HepG2 (cell line): ENCODE results near the gene ICAM5. TPM values are rescaled to one million over a fixed set of nuclear protein-coding genes. Genes with fewer than 3 reads are reported as not detected.
A peak's percentile ranks its signal among the peaks of the same experiment; 100 is the strongest.

Experiments
- ATAC-seq: fragments of 200-7000 bp; cut with Tn5 transposase; 3 replicates; pipeline ENCODE4 v1.9.1; 2020; ENCODE audit warnings: mild to moderate bottlenecking, moderate library complexity
- BruUV-seq: library from RNA; stranded (reverse); fragments of 400-500 nt; replicated peaks from 2 replicates; lab custom pipeline; 2021; lab: Mats Ljungman, UMichigan
- CTCF ChIA-PET: fragments of 300-600 bp; formaldehyde crosslinking; extraction: SDS; loops from one replicate; lab custom pipeline; 2021; ENCODE audit warnings: low total read pairs, inconsistent platforms, low intra/inter-chr PET ratio; lab: Yijun Ruan, JAX
- POLR2A ChIA-PET: fragments of 350-600 bp; sonication (Branson Sonifier 250); formaldehyde crosslinking; loops from one replicate; lab custom pipeline; 2020; ENCODE audit warnings: antibody characterized with exemption, inconsistent platforms; lab: Yijun Ruan, JAX
- DNase-seq: peaks from one replicate; pipeline ENCODE4 v3.0.0-alpha.2; 2015; ENCODE audit warnings: low spot score
- FAIRE-seq: peaks from 3 replicates; lab custom pipeline; 2011; peaks lifted over from hg19 to GRCh38; lab: Jason Lieb, UNC
- H2AFZ ChIP-seq: one replicate; pipeline ENCODE4 v1.6.1; 2011; ENCODE audit warnings: low read length, inconsistent platforms
- H3K27ac ChIP-seq: fragments of 300-600 bp; 3 replicates; pipeline ENCODE4 v1.8.0; 2011; ENCODE audit warnings: mixed run types, mild to moderate bottlenecking, mixed read lengths, low read length, inconsistent platforms; ENCODE audit not compliant: insufficient read depth; ENCODE audit errors: extremely low read length
- H3K27me3 ChIP-seq, 2 experiments: fragments of 200-600 bp in 1 of 2; 2 replicates in 1 of 2; 3 replicates in 1 of 2; pipeline versions ENCODE4 v1.6.0 to v1.8.0; 2011; ENCODE audit warnings: low read length in 2 of 2, mild to moderate bottlenecking in 2 of 2, moderate library complexity in 2 of 2, inconsistent platforms in 1 of 2; ENCODE audit not compliant: insufficient read depth in 2 of 2, control insufficient read depth in 1 of 2
- H3K36me3 ChIP-seq, 2 experiments: fragments of 200-600 bp in 1 of 2; replicated peaks in 1 of 2; 2 replicates in 1 of 2; 3 replicates in 1 of 2; pipeline versions ENCODE4 v1.5.1 to v1.8.0; 2011; ENCODE audit warnings: low read length in 2 of 2, inconsistent platforms in 1 of 2; ENCODE audit not compliant: insufficient read depth in 2 of 2, control insufficient read depth in 1 of 2
- H3K4me1 ChIP-seq: 2 replicates; pipeline ENCODE4 v1.5.1; 2012; ENCODE audit warnings: low read length, inconsistent platforms; ENCODE audit not compliant: insufficient read depth
- H3K4me2 ChIP-seq: 2 replicates; pipeline ENCODE4 v1.6.0; 2011; ENCODE audit warnings: low read depth, low read length, inconsistent platforms
- H3K4me3 ChIP-seq, 3 experiments: fragments of 200-600 bp in 1 of 3; sonication (generic), shearing (Covaris generic) in 1 of 3; replicated peaks in 1 of 3; 2 replicates each; pipeline ENCODE4 v1.5.1; 2011 to 2016; ENCODE audit warnings: low read length in 3 of 3, inconsistent platforms in 2 of 3, low read depth in 2 of 3, mild to moderate bottlenecking in 2 of 3, control low read depth in 1 of 3, mixed read lengths in 1 of 3; ENCODE audit not compliant: insufficient read depth in 1 of 3
- H3K79me2 ChIP-seq: one replicate; pipeline ENCODE4 v1.6.1; 2011; ENCODE audit warnings: low read length, inconsistent platforms; ENCODE audit not compliant: insufficient read depth
- H3K9ac ChIP-seq: 2 replicates; pipeline ENCODE4 v1.6.0; 2011; ENCODE audit warnings: mild to moderate bottlenecking, low read depth, low read length, inconsistent platforms; ENCODE audit not compliant: insufficient read depth
- H3K9me3 ChIP-seq: 2 replicates; pipeline ENCODE4 v1.5.1; 2012; ENCODE audit warnings: mild to moderate bottlenecking, low read length
- H4K20me1 ChIP-seq: 2 replicates; pipeline ENCODE4 v1.6.0; 2011; ENCODE audit warnings: inconsistent platforms, mild to moderate bottlenecking, low read length, moderate library complexity; ENCODE audit not compliant: insufficient read depth
- FOXK1 ChIP-seq: sonication (generic); formaldehyde crosslinking; IDR thresholded peaks from 2 replicates; pipeline ENCODE4 v1.4.0; 2020; ENCODE audit warnings: low read depth, missing genetic modification reagents, borderline replicate concordance
- PAWR ChIP-seq: sonication (generic); formaldehyde crosslinking; IDR thresholded peaks from 2 replicates; pipeline ENCODE4 v1.4.0; 2020; ENCODE audit warnings: missing genetic modification reagents, mild to moderate bottlenecking, borderline replicate concordance
- POGK ChIP-seq: sonication (generic); formaldehyde crosslinking; conservative IDR thresholded peaks from 2 replicates; pipeline ENCODE4 v1.8.0; 2022; ENCODE audit warnings: mild to moderate bottlenecking, moderate library complexity, missing genetic modification reagents
- ZNF121 ChIP-seq: sonication (generic); formaldehyde crosslinking; IDR thresholded peaks from 2 replicates; pipeline ENCODE4 v1.5.0; 2020; ENCODE audit warnings: mild to moderate bottlenecking, missing genetic modification reagents
- WGBS: methylation state at CpG from one replicate; pipeline ENCODE4 v1.1.6; 2017; ENCODE audit warnings: low lambda C conversion rate; 5-methylcytosine and 5-hydroxymethylcytosine counted together
- in situ Hi-C: cut with HindIII; loops from 2 replicates; pipeline ENCODE4 v1.10.0; 2017; ENCODE audit warnings: low pct_unique_long_range_greater_than_20kb; ENCODE audit not compliant: extremely low pct_ligation_motif_present
- intact Hi-C: fragments of 100-400 bp; cut with micrococcal nuclease; formaldehyde crosslinking; loops from one replicate; pipeline ENCODE4 v1.10.0; 2022; ENCODE audit not compliant: unreplicated experiment
- polyA plus RNA-seq, 8 experiments: library from polyadenylated mRNA; depleted of rRNA in 3 of 8; stranded (reverse) in 7 of 8; unstranded in 1 of 8; fragments of >200 nt; fragmentation: Illumina TruSeq in 4 of 8; extraction: Trizol in 4 of 8; gene quantifications; 2 replicates each; pipeline versions ENCODE4 v1.2.1 to v1.2.3, GENCODE V29; 2011 to 2016; ENCODE audit warnings: low read depth in 4 of 8, missing spikeins in 1 of 8, mixed read lengths in 1 of 8; ENCODE audit not compliant: insufficient read depth in 1 of 8
- total RNA-seq, 5 experiments: library from RNA; depleted of rRNA; stranded (reverse); fragments of >200 nt; fragmentation: Illumina TruSeq; extraction: Trizol; gene quantifications; 2 replicates each; pipeline ENCODE4 v1.2.3, GENCODE V29; 2016; ENCODE audit warnings: low read depth in 1 of 5
- TF ChIP-seq, protein P1 (sequence below): sonication (generic); formaldehyde crosslinking; IDR thresholded peaks from 2 replicates; pipeline ENCODE4 v1.4.0; 2020; ENCODE audit warnings: missing genetic modification reagents, borderline replicate concordance

The ICAM5 gene
- total and polyA plus RNA-seq, 2 of the 13 experiments (the other 11 are each of a cell fraction or from before 2014, with no cell fraction given) = 0.46 to 1.6 TPM

DNA sequence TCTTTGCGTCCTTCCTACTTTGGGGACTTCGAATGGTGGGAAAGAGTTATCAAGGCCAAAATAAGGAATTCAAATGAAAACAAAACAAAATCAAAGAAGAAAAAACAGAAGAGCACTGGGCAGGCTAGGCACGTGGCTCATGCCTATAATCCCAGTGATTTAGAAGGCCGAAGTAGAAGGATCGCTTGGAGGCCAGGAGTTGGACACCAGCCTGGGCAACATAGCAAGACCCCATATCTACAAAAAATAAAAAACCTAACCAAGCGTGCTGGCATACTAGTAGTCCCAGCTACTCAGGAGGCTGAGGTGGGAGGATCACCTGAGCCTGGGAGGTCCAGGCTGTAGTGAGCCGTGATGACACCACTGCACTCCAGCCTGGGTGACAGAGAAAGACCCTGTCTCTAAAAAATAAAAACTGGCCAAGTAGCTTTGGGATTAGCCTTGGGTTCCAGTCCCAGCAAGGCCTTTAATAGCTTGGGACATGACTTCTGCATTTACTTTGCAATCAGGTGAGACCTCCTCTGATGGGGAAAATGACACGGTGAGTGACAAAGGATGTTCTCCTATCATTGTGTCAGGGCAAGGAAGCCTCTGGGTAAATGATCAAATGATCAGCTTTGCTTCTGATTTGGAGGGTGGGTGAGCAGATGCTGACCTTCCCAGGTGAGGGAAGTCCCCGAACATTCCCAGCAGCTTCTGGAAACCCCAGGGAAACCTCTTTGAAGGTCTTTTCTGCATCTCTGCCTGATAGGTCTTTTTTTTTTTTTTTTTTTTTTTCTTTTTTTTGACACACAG is 11.8 kb upstream of the ICAM5 start:
- BruUV-seq = TSS peak; percentile 31

More for the DNA sequence above, 11.8 kb upstream of the ICAM5 start:
- Histone ChIP-seq H3K9me3 (no peaks in the 10 kb centered on the region), H3K9ac (no peak overlapping the region)
- in situ Hi-C loops = no loop called here
- TF ChIP-seq FOXK1 (CRISPR knock-in tag) (no peak), ZNF121 (CRISPR knock-in tag) (peak; percentile 85), POGK (CRISPR knock-in tag) (no peak), PAWR (CRISPR knock-in tag) (no peak)
- TF ChIP-seq, protein P1, sequence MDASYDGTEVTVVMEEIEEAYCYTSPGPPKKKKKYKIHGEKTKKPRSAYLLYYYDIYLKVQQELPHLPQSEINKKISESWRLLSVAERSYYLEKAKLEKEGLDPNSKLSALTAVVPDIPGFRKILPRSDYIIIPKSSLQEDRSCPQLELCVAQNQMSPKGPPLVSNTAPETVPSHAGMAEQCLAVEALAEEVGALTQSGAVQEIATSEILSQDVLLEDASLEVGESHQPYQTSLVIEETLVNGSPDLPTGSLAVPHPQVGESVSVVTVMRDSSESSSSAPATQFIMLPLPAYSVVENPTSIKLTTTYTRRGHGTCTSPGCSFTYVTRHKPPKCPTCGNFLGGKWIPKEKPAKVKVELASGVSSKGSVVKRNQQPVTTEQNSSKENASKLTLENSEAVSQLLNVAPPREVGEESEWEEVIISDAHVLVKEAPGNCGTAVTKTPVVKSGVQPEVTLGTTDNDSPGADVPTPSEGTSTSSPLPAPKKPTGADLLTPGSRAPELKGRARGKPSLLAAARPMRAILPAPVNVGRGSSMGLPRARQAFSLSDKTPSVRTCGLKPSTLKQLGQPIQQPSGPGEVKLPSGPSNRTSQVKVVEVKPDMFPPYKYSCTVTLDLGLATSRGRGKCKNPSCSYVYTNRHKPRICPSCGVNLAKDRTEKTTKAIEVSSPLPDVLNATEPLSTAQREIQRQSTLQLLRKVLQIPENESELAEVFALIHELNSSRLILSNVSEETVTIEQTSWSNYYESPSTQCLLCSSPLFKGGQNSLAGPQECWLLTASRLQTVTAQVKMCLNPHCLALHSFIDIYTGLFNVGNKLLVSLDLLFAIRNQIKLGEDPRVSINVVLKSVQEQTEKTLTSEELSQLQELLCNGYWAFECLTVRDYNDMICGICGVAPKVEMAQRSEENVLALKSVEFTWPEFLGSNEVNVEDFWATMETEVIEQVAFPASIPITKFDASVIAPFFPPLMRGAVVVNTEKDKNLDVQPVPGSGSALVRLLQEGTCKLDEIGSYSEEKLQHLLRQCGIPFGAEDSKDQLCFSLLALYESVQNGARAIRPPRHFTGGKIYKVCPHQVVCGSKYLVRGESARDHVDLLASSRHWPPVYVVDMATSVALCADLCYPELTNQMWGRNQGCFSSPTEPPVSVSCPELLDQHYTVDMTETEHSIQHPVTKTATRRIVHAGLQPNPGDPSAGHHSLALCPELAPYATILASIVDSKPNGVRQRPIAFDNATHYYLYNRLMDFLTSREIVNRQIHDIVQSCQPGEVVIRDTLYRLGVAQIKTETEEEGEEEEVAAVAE = no peak
- TF ChIP-seq, all 625 proteins: peak for 1
- Histone ChIP-seq H3K79me2 (peaks cover 3% of the 10 kb centered on the region), H3K27me3 (no peaks in the 10 kb centered on the region), H3K36me3 (peaks cover 10 to 33% of the 10 kb centered on the region in 2 experiments; a peak in 4 of 5 replicates), H3K4me1 (peaks cover 12% of the 10 kb centered on the region), H3K4me2 (no peak overlapping the region), H3K27ac (no peak overlapping the region), H4K20me1 (peaks cover 3% of the 10 kb centered on the region; the same call in 1 of the 2 replicates), H3K4me3 (no peak overlapping the region), H2AFZ (no peak overlapping the region)
- ATAC-seq (no peak), DNase-seq (no peak), FAIRE-seq (no peak)
- CTCF ChIA-PET = no interaction called here
- POLR2A ChIA-PET = interaction anchor here (3.3 kb wide), 1 partner anchor 7 kb away, joined by 23 read pairs; the partner anchor contains the start of gene ICAM1
- intact Hi-C loops = no loop called here
- 97% methylated on average over 9 of the region's 9 CpGs for WGBS
